Measurements from ENCODE around the gene GDI1.

GDI1 gene

GRCh38 chrX:154436374-154436982 is 476 bp upstream of the GDI1 start:
- DNase-seq (ENCODE audit: low spot score) (no peak), FAIRE-seq (no peak)

GRCh38 chrX:154437971-154438893 is 1.3 kb downstream of the GDI1 start:
- no peak for DNase-seq (ENCODE audit: low spot score)
- FAIRE-seq: no peak

- DNase-seq (ENCODE audit: low spot score) (no peak), FAIRE-seq (no peak)
These were observed 2.9 kb downstream of the GDI1 start for GRCh38 chrX:154439841-154440240.

DNA sequence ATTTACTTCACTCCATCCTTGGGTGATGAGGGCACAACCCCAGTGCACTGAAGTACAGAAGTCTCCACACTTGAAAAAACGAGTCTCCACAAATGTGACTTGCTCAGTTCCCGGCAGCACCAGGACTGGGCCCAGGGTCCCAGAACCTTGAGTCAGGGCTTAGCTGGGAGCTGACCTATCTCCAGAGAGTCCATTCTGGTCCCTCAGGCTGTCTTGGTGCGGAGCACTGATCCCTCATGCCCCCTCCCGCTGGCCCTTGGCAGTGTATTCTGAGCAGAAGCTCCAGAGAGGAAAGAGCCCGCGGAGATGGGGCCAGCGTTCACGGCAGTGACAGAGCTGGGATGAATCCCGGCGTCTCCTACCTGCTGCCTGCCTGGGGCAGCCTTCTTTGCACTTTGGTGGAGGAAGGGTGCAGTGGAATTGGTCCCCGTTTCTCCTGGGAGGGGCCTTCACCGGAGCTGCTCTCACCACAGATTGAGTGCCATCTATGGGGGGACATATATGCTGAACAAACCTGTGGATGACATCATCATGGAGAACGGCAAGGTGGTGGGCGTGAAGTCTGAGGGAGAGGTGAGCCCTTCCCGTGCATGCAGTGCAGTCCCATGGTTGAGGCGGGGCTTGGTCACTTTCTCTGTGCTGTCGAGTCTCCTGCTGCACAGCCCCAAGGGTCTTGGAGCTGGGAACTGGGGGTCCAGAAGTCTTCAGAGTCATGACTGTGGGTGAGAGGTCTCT is 3.8 kb downstream of the GDI1 start:
- DNase-seq (ENCODE audit: low spot score): no peak
- FAIRE-seq: no peak

GRCh38 chrX:154441564-154441963 is 4.6 kb downstream of the GDI1 start:
- FAIRE-seq: no peak
- DNase-seq (ENCODE audit: low spot score): no peak

- no peak for DNase-seq (ENCODE audit: low spot score)
- FAIRE-seq: no peak
These were observed 5.2 kb downstream of the GDI1 start for GRCh38 chrX:154441984-154442707.

- DNase-seq (ENCODE audit: low spot score) (no peak), FAIRE-seq (no peak)
These were observed 6.5 kb downstream of the GDI1 start for GRCh38 chrX:154443479-154443910.

DNA sequence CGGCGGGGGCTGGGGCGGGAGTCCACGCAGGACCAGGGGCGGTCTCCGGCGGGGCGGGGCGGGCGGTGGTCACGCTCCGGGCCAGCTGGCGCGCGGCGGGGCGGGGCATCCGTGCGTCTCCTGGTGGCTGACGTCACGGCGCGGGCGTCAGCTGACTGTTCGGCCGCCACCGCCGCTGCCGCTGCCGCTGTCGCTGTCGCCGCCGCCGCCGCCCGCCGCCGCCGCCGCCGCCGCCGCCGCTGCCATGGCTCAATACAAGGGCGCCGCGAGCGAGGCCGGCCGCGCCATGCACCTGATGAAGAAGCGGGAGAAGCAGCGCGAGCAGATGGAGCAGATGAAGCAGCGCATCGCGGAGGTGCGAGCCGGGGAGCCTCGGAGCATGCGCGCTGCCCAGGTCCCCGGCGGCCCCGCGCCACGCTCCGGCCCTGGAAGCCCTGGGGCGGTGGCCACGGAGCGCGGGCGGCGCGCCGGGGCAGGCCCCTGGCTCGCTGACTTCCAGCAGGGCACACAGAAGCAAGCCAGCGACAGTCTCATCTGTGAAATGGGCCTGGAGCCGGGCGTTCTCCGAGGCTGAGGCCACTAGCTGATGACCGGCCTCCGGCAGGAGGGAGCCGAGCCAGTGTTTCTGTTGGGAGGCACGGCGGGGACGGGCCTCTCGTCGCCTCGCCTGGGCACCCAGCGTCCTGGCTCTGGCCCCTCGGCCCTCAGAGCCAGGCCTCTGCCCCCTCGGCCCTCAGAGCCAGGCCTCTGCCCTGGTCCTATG is 7.2 kb downstream of the GDI1 start, which contains the start of gene FAM50A:
TSS of gene FAM50A (plus strand) at position 150 of the 763 bp plus-strand sequence. CDS start at position 245, 95 bp downstream.
- DNase-seq (ENCODE audit: low spot score) (peak; percentile 20), FAIRE-seq (no peak)

- no peak for FAIRE-seq
- no peak for DNase-seq (ENCODE audit: low spot score)
These were observed 7.8 kb downstream of the GDI1 start for GRCh38 chrX:154444755-154445246.

GRCh38 chrX:154445776-154446175 is 8.8 kb downstream of the GDI1 start:
- no peak for DNase-seq (ENCODE audit: low spot score)
- FAIRE-seq: no peak

- FAIRE-seq (no peak), DNase-seq (ENCODE audit: low spot score) (no peak)
These were observed 9.5 kb downstream of the GDI1 start for GRCh38 chrX:154446430-154446829.

DNA sequence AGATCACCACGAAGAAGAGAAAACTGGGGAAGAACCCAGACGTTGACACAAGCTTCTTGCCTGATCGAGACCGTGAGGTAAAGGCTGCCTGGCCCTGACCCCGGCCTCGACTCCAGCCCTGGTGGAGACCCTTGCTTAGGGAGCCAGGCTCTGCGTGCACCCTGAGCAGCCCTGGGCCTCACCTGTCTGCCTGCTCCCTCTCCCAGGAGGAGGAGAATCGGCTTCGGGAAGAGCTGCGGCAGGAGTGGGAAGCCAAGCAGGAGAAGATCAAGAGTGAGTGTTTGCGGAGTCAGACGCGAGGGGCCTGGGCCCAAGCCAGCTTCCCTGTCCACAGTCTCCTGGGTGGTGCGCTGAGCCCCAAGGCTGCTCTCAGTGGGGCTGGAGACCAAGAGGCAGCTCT is 11.5 kb downstream of the GDI1 start:
- FAIRE-seq: no peak

GRCh38 chrX:154449618-154450017 is 12.7 kb downstream of the GDI1 start:
- DNase-seq (ENCODE audit: low spot score) (no peak), FAIRE-seq (no peak)

More for the DNA sequence above, 11.5 kb downstream of the GDI1 start:
- DNase-seq (ENCODE audit: low spot score): no peak

GRCh38 chrX:154450312-154450711 is 13.4 kb downstream of the GDI1 start:
- FAIRE-seq (no peak), DNase-seq (ENCODE audit: low spot score) (no peak)

GRCh38 chrX:154452823-154453222 is 15.9 kb downstream of the GDI1 start:
- FAIRE-seq (no peak), DNase-seq (ENCODE audit: low spot score) (no peak)

DNA sequence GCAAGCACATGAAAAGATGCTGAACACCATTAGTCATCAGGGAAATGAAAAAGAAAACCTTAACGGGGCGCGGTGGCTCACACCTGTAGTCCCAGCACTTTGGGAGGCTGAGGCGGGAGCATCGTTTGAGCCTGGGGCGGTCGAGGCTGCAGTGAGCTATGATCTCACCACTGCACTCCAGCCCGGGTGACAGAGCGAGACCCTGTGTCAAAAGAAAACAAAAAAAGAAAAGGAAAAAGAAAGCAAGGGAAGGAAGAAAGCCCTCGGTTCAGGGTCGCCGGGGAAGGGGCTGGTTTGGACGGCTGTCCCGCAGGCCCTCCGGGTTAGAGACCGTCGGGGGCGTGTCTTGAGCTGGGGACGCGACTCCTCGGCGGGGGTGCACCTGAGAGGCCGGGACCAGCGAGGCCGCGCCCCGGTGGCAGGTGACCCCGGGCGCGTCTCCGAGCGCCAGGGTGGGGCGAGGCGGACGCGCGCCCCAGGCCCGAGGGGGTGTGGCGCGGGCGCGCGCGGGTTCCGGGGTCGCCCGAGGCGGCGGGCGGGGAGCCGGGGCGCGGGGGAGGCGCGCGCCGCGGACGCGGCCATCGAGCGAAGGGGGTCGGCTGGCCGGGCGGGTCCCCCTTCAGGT is 20.6 kb downstream of the GDI1 start:
- FAIRE-seq: no peak
- no peak for DNase-seq (ENCODE audit: low spot score)

GRCh38 chrX:154458116-154458953 is 21.4 kb downstream of the GDI1 start, which contains the start of gene PLXNA3:
PLXNA3 (plus strand) TSS chrX:154458281; CDS start chrX:154460184, 1,903 bp downstream.
- FAIRE-seq (no peak), DNase-seq (ENCODE audit: low spot score) (no peak)

DNA sequence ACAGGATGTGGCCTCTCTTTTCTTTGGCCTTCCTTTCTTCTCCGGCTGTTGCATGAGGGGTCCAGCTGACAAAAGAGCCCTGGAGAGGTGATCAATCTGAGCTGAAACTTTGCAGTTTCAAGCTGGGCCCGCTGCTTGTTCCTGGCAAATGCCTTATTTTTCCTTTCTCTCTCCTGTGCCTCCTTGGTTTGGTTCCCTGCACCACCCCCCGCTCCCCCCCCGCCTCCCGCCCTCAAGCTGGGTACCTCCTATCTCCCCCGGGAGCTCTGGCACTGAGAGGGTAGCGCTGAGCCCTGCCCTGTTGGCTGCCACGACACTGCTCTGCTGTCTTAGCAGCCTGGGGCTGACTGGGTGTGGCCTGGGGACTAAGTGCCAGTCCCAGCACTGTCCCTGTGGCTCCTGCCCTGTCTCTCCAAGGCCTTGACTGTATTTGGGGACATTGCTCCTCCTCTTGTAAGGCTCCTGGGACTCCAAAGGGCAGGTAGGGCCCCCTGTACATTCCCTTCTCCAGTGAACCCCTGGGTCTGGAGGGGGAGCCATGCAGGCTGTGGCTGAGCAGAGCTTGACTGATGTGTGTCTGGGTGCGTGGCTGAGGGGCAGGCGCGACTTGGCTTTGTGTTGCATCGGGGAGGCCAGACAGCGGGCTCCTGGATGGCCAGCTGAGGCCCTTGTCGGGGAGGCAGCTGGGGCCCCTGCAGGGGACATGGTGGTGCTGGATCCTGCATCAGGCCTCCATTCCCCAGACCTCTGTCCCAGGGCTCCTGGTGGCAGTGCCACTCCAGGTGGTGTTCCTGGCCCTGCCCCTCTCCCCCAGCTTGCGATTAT is 22.2 kb downstream of the GDI1 start:
- DNase-seq (ENCODE audit: low spot score) (peak; percentile 27), FAIRE-seq (no peak)
